ENCODE data around the gene HOXB2. TPM values are rescaled to one million over a fixed set of nuclear protein-coding genes. Genes with fewer than 3 reads are reported as not detected.

The HOXB2 gene
- total RNA-seq, 1 experiment from 2014 or later, result not detected

- peak within 1 kb of the TSS; percentile 33 for H3K4me2 ChIP-seq (ENCODE audit: insufficient read depth, insufficient read length, low read length)
- H3K18ac ChIP-seq (ENCODE audit: insufficient read length, low read depth, low read length), result no peak within 1 kb of the TSS
- H2BK12ac ChIP-seq (ENCODE audit: insufficient read length, low read depth, low read length), result no peak within 1 kb of the TSS
- H3K27ac ChIP-seq (ENCODE audit: insufficient read length, low read depth, low read length), result no peak within 1 kb of the TSS
- no peaks in the 10 kb centered on the region for H3K79me2 ChIP-seq (ENCODE audit: insufficient read depth, low read length)
- no peak within 1 kb of the TSS for H3T11ph ChIP-seq (ENCODE audit: low read length)
- H4K5ac ChIP-seq (ENCODE audit: insufficient read length, low read depth, low read length), result no peak within 1 kb of the TSS
- no peaks in the 10 kb centered on the region for H3K9me3 ChIP-seq (ENCODE audit: control insufficient read depth, low read depth, low read length)
- peaks cover 100% of the 10 kb centered on the region for H3K27me3 Mint-ChIP-seq (ENCODE audit: low read depth)
- no peak within 1 kb of the TSS for H3K14ac ChIP-seq (ENCODE audit: insufficient read depth, low read length)
- no peak within 1 kb of the TSS for H4K91ac ChIP-seq (ENCODE audit: insufficient read length, low read depth, low read length)
- no peaks in the 10 kb centered on the region for H3K4me1 ChIP-seq (ENCODE audit: insufficient read depth, low read length)
- H2BK120ac ChIP-seq (ENCODE audit: low read depth, low read length, poor library complexity, severe bottlenecking), result no peak within 1 kb of the TSS
- H3K9me3 Mint-ChIP-seq, result peaks cover 4 to 16% of the 10 kb centered on the region in 2 experiments; a peak in 2 of 5 replicates
- H4K20me1 ChIP-seq (ENCODE audit: control insufficient read depth, insufficient read depth, insufficient read length), result no peaks in the 10 kb centered on the region
- no CpG with 5 or more reads among the region's 50 CpGs for WGBS (ENCODE audit: extremely low coverage, insufficient read length, low lambda C conversion rate)
- peaks cover 8 to 35% of the 10 kb centered on the region in 2 experiments for H3K4me1 Mint-ChIP-seq
- no peak within 1 kb of the TSS for H4K8ac ChIP-seq (replicated peaks; ENCODE audit: insufficient read length, low read depth, low read length)
- TF ChIP-seq CTCF (conservative IDR thresholded peaks at IDR 0.05), result no peak
- peak within 1 kb of the TSS in 1 of 2 experiments; percentile 31; a peak in 2 of 5 replicates for H3K4me3 Mint-ChIP-seq
- no peak within 1 kb of the TSS for H2BK15ac ChIP-seq (ENCODE audit: low read depth, low read length)
- no peak within 1 kb of the TSS for H3K23ac ChIP-seq (ENCODE audit: insufficient read length, low read depth, low read length)
- H2BK20ac ChIP-seq (ENCODE audit: low read depth, low read length, poor library complexity, severe bottlenecking), result no peak within 1 kb of the TSS
- H3K9ac ChIP-seq (ENCODE audit: extremely low read depth, insufficient read length, low read length), result no peak within 1 kb of the TSS
- H3K27me3 ChIP-seq (ENCODE audit: insufficient read depth, low read length), result peaks cover 99% of the 10 kb centered on the region
- no peaks in the 10 kb centered on the region for H3K23me2 ChIP-seq (ENCODE audit: insufficient read length, low read depth, low read length, poor library complexity, severe bottlenecking)
- H3K36me3 Mint-ChIP-seq (ENCODE audit: insufficient read depth in 1 of 3, low read depth in 3 of 3), result no peaks in the 10 kb centered on the region
- no peak within 1 kb of the TSS for H3K27ac Mint-ChIP-seq
- no peak within 1 kb of the TSS for H3K4ac ChIP-seq (ENCODE audit: low read depth, low read length)
- no peaks in the 10 kb centered on the region for H3K79me1 ChIP-seq (ENCODE audit: insufficient read depth, low read depth, low read length, poor library complexity, severe bottlenecking)
- no peak within 1 kb of the TSS for H3K56ac ChIP-seq (ENCODE audit: insufficient read length, low read depth, low read length)
- H2AFZ ChIP-seq (ENCODE audit: low read length), result no peak within 1 kb of the TSS
- H2BK5ac ChIP-seq (ENCODE audit: insufficient read length, low read length), result no peak within 1 kb of the TSS
- peak; percentile 70 for DNase-seq
- H2AK5ac ChIP-seq (ENCODE audit: insufficient read length, low read length), result no peak within 1 kb of the TSS
Observed at GRCh38 chr17:48593126-48593829, 48.4 kb upstream of the HOXB2 start, which contains the start of gene HOXB5. Gene HOXB5, minus strand, starts transcription at chr17:48593779. Its CDS starts 97 bp downstream, at chr17:48593682.
